ENCODE measurements around the gene WDR73. TPM values are rescaled to one million over a fixed set of nuclear protein-coding genes. Genes with fewer than 3 reads are reported as not detected.

Gene WDR73
- total RNA-seq, 4 donors from 2014 or later = 16.7 to 22.8 (median 18.4) TPM

- no peak for DNase-seq (ENCODE audit: extremely low spot score)
- WGBS = 73% methylated on average over 1 of the region's 1 CpG
- Histone ChIP-seq H3K9me3 (no peaks in the 10 kb centered on the region), H3K36me3 (peaks cover 0 to 5% (median 3%) of the 10 kb centered on the region in 4 donors), H3K4me1 (peaks cover 8 to 28% (median 21%) of the 10 kb centered on the region in 4 donors), H3K27ac (replicated peaks in 1 of 4) (peak overlapping the region in 1 of 4 donors; percentile 31), H3K4me3 (no peak overlapping the region), H3K27me3 (no peaks in the 10 kb centered on the region)
- TF ChIP-seq CTCF (IDR thresholded peaks at IDR 0.05) (peak; percentile 60 to 67 (median 60)), EP300 (IDR thresholded peaks at IDR 0.05) (no peak), POLR2A (IDR thresholded peaks at IDR 0.05; ENCODE audit: low read depth) (no peak), POLR2AphosphoS5 (IDR thresholded peaks at IDR 0.05) (peak in 1 of 2 donors; percentile 8)
- intact Hi-C loops (cut with DNase I) = no loop called here
These were observed 55.1 kb downstream of the WDR73 start for GRCh38 chr15:84598993-84599392.

GRCh38 chr15:84598250-84598649 lies 55.8 kb downstream of the WDR73 start:
- intact Hi-C loops (cut with DNase I) = no loop called here
- peak overlapping the region in 1 of 4 donors; percentile 31 for H3K27ac ChIP-seq (replicated peaks in 1 of 4)

GRCh38 chr15:84597296-84597695 lies 56.8 kb downstream of the WDR73 start:
- TF ChIP-seq POLR2A (IDR thresholded peaks at IDR 0.05; ENCODE audit: low read depth) = no peak
- no peak for TF ChIP-seq CTCF (IDR thresholded peaks at IDR 0.05)
- no peak for TF ChIP-seq POLR2AphosphoS5 (IDR thresholded peaks at IDR 0.05)
- no peak for TF ChIP-seq EP300 (IDR thresholded peaks at IDR 0.05)
- DNase-seq (ENCODE audit: extremely low spot score) = no peak
- Histone ChIP-seq H3K36me3 (no peaks in the 10 kb centered on the region), H3K27me3 (no peaks in the 10 kb centered on the region), H3K4me1 (peaks cover 8 to 21% (median 19%) of the 10 kb centered on the region in 4 donors), H3K27ac (replicated peaks in 1 of 4) (no peak overlapping the region), H3K9me3 (no peaks in the 10 kb centered on the region), H3K4me3 (no peak overlapping the region)
- WGBS = 69% methylated on average over 3 of the region's 3 CpGs
- intact Hi-C loops (cut with DNase I) = no loop called here

More at GRCh38 chr15:84598250-84598649, 55.8 kb downstream of the WDR73 start:
- no peaks in the 10 kb centered on the region for H3K9me3 ChIP-seq
- no peak for DNase-seq (ENCODE audit: extremely low spot score)
- WGBS = 82% methylated on average over 2 of the region's 2 CpGs
- no peaks in the 10 kb centered on the region for H3K36me3 ChIP-seq
- H3K4me3 ChIP-seq = no peak overlapping the region
- TF ChIP-seq CTCF (IDR thresholded peaks at IDR 0.05) (no peak), POLR2A (IDR thresholded peaks at IDR 0.05; ENCODE audit: low read depth) (no peak), EP300 (IDR thresholded peaks at IDR 0.05) (no peak), POLR2AphosphoS5 (IDR thresholded peaks at IDR 0.05) (no peak)
- H3K4me1 ChIP-seq = peaks cover 8 to 28% (median 21%) of the 10 kb centered on the region in 4 donors
- no peaks in the 10 kb centered on the region for H3K27me3 ChIP-seq

- intact Hi-C loops (cut with DNase I) = no loop called here
- no peak for DNase-seq (ENCODE audit: extremely low spot score)
These were observed 58.4 kb downstream of the WDR73 start for GRCh38 chr15:84595660-84596059.

More at GRCh38 chr15:84595660-84596059, 58.4 kb downstream of the WDR73 start:
- TF ChIP-seq POLR2AphosphoS5 (IDR thresholded peaks at IDR 0.05) = no peak
- TF ChIP-seq POLR2A (IDR thresholded peaks at IDR 0.05; ENCODE audit: low read depth) = no peak
- TF ChIP-seq CTCF (IDR thresholded peaks at IDR 0.05) = no peak
- H3K4me1 ChIP-seq = peaks cover 5 to 9% (median 6%) of the 10 kb centered on the region in 4 donors
- no peaks in the 10 kb centered on the region for H3K9me3 ChIP-seq
- H3K36me3 ChIP-seq = no peaks in the 10 kb centered on the region
- WGBS = 100% methylated on average over 2 of the region's 2 CpGs
- H3K4me3 ChIP-seq = no peak overlapping the region
- no peak overlapping the region for H3K27ac ChIP-seq (replicated peaks in 1 of 4)
- no peaks in the 10 kb centered on the region for H3K27me3 ChIP-seq

Data from esophagus muscularis mucosa (tissue), 4 donors.